Measurements from ENCODE around the gene HNRNPL.
"Not testable (repeated sequence)": the region's sequence is repeated elsewhere in the genome, so short reads cannot be mapped to it uniquely, and the experiment has no call there.

Gene HNRNPL

DNA sequence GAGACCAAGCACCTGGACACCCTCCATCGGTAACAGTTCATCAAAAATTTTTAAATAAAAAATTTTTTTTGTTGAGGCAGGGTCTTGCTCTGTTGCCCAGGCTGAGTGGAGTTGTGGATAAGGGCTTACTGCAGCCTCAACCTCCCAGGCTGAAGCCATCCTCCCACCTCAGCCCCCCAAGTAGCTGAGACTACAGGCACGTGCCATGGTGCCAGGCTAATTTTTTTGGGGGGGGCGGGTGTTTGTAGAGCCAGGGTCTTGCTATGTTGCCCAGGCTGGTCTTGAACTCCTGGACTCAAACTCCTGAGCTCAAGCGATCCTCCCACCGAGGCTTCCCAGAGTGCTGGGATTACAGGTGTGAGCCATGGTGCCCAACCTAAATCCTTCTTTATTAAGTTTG lies 56.1 kb downstream of the HNRNPL start:
- TF ChIP-seq CTCF (IDR thresholded peaks at IDR 0.05; ENCODE audit: poor library complexity, severe bottlenecking) = no peak
- no peaks in the 10 kb centered on the region for H3K9me3 ChIP-seq (ENCODE audit: severe bottlenecking)
- no peaks in the 10 kb centered on the region for H3K36me3 ChIP-seq (ENCODE audit: low read depth)
- no peak for DNase-seq (ENCODE audit: low spot score)
- H3K27ac ChIP-seq (ENCODE audit: poor library complexity, severe bottlenecking) = peak overlapping the region; percentile 94
- ATAC-seq (ENCODE audit: low read depth) = no peak
- no peaks in the 10 kb centered on the region for H3K27me3 ChIP-seq (ENCODE audit: insufficient read depth, poor library complexity, severe bottlenecking)
- no peak overlapping the region for H3K4me3 ChIP-seq (ENCODE audit: severe bottlenecking)
- H3K4me1 ChIP-seq (ENCODE audit: insufficient read depth, poor library complexity, severe bottlenecking) = peaks cover 16% of the 10 kb centered on the region

DNA sequence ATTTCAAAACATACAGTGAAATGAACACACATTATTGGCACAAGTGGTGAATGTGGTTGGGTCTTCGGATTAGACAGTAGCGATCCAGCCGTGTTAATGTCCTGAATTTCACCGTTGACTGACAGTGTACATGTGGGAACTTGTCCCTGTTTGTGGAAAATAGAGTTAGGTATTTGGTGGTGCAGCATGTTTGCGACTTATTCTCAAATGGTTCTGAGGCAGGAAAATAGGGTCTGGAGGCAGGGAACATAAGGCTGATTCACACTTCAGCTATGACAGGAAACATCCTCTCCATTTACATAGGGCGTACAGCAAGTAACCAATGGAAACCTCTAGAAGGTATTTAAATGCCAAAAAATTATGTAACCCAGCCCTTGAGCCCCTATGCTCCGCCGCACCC lies 56.6 kb downstream of the HNRNPL start:
- no peak for DNase-seq (ENCODE audit: low spot score)
- peak; percentile 90 for ATAC-seq (ENCODE audit: low read depth)
- TF ChIP-seq CTCF (IDR thresholded peaks at IDR 0.05; ENCODE audit: poor library complexity, severe bottlenecking) = no peak
- peaks cover 19% of the 10 kb centered on the region for H3K4me1 ChIP-seq (ENCODE audit: insufficient read depth, poor library complexity, severe bottlenecking)
- H3K36me3 ChIP-seq (ENCODE audit: low read depth) = no peaks in the 10 kb centered on the region
- no peaks in the 10 kb centered on the region for H3K9me3 ChIP-seq (ENCODE audit: severe bottlenecking)
- no peaks in the 10 kb centered on the region for H3K27me3 ChIP-seq (ENCODE audit: insufficient read depth, poor library complexity, severe bottlenecking)
- no peak overlapping the region for H3K4me3 ChIP-seq (ENCODE audit: severe bottlenecking)
- H3K27ac ChIP-seq (ENCODE audit: poor library complexity, severe bottlenecking) = peak overlapping the region; percentile 94

DNA sequence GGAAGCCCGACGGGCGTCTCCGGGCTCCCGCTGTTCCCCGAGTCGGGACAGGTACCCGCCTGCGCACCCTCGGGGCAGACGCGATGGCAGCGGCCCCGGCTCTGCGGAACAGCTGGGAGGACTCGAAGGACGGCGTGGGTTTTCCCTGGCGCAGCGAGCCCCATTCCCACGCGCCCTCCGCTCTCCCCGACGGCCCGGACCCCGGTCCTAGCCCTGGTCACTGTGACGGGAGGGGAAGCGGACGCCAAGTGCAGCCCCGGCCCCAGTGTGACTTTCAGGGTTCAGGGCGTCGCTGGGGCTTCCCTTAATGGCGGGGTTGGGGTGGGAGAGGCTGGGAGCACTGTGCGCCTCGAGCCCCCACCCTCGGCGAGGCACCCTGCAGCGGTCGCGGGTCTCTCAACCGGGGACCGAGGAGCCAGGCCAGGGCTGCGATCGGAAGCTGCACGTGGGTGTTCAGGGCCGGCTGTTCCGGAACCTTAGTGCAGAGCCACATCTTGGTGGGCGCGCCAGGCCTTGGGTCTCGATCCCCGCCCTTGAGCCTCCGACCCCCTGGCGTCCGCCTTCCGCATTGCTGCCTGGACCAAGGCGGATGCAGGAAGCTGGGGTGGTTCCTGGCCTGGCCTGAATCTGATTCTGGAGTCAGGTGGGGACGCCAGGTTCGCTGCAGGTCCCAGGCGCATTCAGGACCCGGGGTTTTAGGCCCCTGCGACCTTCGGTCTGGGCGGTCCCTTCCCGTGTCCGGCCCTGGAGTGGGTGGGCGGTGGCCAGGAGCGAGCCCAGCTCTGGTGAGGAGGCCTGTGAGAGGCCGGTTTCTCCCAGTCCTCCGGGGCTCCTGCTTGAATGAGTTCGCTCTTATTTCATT lies 57.3 kb downstream of the HNRNPL start:
- Histone ChIP-seq H3K4me3 (ENCODE audit: severe bottlenecking) (no peak overlapping the region), H3K9me3 (ENCODE audit: severe bottlenecking) (no peaks in the 10 kb centered on the region), H3K4me1 (ENCODE audit: insufficient read depth, poor library complexity, severe bottlenecking) (peaks cover 19% of the 10 kb centered on the region), H3K36me3 (ENCODE audit: low read depth) (no peaks in the 10 kb centered on the region), H3K27me3 (ENCODE audit: insufficient read depth, poor library complexity, severe bottlenecking) (no peaks in the 10 kb centered on the region), H3K27ac (ENCODE audit: poor library complexity, severe bottlenecking) (peak overlapping the region; percentile 94)
- DNase-seq (ENCODE audit: low spot score) = no peak
- no peak for ATAC-seq (ENCODE audit: low read depth)
- TF ChIP-seq CTCF (IDR thresholded peaks at IDR 0.05; ENCODE audit: poor library complexity, severe bottlenecking) = no peak

GRCh38 chr19:38791451-38792064 lies 58.2 kb downstream of the HNRNPL start:
- peaks cover 25% of the 10 kb centered on the region for H3K4me1 ChIP-seq (ENCODE audit: insufficient read depth, poor library complexity, severe bottlenecking)
- not testable (repeated sequence) for H3K27ac ChIP-seq (ENCODE audit: poor library complexity, severe bottlenecking); DNase-seq (ENCODE audit: low spot score); H3K4me3 ChIP-seq (ENCODE audit: severe bottlenecking); H3K27me3 ChIP-seq (ENCODE audit: insufficient read depth, poor library complexity, severe bottlenecking); H3K9me3 ChIP-seq (ENCODE audit: severe bottlenecking); ATAC-seq (ENCODE audit: low read depth); H3K36me3 ChIP-seq (ENCODE audit: low read depth)

DNA sequence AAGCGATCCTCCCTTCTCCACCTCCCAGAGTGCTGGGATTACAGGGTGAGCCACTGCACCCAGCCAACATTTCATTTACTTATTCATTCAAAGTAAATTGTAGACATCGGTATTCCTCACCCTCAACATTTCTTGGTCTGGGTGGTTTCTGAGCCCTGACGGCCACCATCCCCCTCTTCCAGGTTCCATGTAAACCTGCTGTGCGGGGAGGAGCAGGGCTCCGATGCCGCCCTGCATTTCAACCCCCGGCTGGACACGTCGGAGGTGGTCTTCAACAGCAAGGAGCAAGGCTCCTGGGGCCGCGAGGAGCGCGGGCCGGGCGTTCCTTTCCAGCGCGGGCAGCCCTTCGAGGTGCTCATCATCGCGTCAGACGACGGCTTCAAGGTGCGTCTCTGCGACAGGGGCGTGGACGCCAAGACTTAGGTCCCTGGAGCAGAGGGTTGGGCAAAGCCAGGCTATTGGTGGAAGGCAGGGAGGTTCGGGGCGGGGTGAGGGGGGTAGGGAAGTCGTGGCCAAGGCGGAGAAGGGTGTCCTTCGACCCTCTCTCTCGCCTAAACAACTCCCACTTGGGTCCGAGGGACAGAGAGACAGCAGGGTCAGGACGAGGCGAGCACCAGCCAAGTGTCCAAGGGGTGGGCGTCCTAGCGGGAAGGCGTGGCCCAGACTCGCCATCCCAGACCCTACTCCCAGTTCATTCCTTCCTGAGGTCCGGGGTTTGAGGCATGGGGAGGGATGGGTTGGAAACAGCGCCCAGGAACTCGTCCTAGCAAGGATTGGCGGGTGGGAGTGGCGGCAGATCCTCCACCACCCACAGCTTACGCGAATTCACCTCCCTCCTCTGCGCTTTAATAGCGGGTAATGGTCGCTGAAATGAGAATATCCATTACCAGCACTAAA lies 59.0 kb downstream of the HNRNPL start:
- H3K9me3 ChIP-seq (ENCODE audit: severe bottlenecking); H3K36me3 ChIP-seq (ENCODE audit: low read depth); DNase-seq (ENCODE audit: low spot score); ATAC-seq (ENCODE audit: low read depth); H3K27ac ChIP-seq (ENCODE audit: poor library complexity, severe bottlenecking); H3K27me3 ChIP-seq (ENCODE audit: insufficient read depth, poor library complexity, severe bottlenecking); H3K4me3 ChIP-seq (ENCODE audit: severe bottlenecking): not testable (repeated sequence)
- H3K4me1 ChIP-seq (ENCODE audit: insufficient read depth, poor library complexity, severe bottlenecking) = peaks cover 29% of the 10 kb centered on the region
